Measurements from ENCODE around the gene HSD11B2.

Gene HSD11B2

GRCh38 chr16:67430977-67431774 is at the start of gene HSD11B2:
TSS of gene HSD11B2 (plus strand) at chr16:67431121. CDS start at chr16:67431249, 128 bp downstream.
- DNase-seq (ENCODE audit: extremely low read depth in 1 of 2, low read depth in 1 of 2): no peak

GRCh38 chr16:67383284-67383683 is 47.6 kb upstream of the HSD11B2 start:
- no peak for DNase-seq (ENCODE audit: extremely low read depth in 1 of 2, low read depth in 1 of 2)

- no peak for DNase-seq (ENCODE audit: extremely low read depth in 1 of 2, low read depth in 1 of 2)
Measured at GRCh38 chr16:67384778-67385510, 46.0 kb upstream of the HSD11B2 start.

GRCh38 chr16:67386861-67387455 is 44.0 kb upstream of the HSD11B2 start:
- no peak for DNase-seq (ENCODE audit: extremely low read depth in 1 of 2, low read depth in 1 of 2)

GRCh38 chr16:67387479-67388079 is 43.3 kb upstream of the HSD11B2 start:
- no peak for DNase-seq (ENCODE audit: extremely low read depth in 1 of 2, low read depth in 1 of 2)

- no peak for DNase-seq (ENCODE audit: extremely low read depth in 1 of 2, low read depth in 1 of 2)
Measured at GRCh38 chr16:67388191-67388590, 42.7 kb upstream of the HSD11B2 start.

GRCh38 chr16:67388591-67388990 is 42.3 kb upstream of the HSD11B2 start:
- DNase-seq (ENCODE audit: extremely low read depth in 1 of 2, low read depth in 1 of 2): no peak

- DNase-seq (ENCODE audit: extremely low read depth in 1 of 2, low read depth in 1 of 2): no peak
Measured at GRCh38 chr16:67389911-67390815, 40.8 kb upstream of the HSD11B2 start.

GRCh38 chr16:67390816-67391423 is 40.0 kb upstream of the HSD11B2 start:
- DNase-seq (ENCODE audit: extremely low read depth in 1 of 2, low read depth in 1 of 2): no peak

- DNase-seq (ENCODE audit: extremely low read depth in 1 of 2, low read depth in 1 of 2): no peak
Measured at GRCh38 chr16:67391424-67392300, 39.3 kb upstream of the HSD11B2 start.

GRCh38 chr16:67392301-67393059 is 38.4 kb upstream of the HSD11B2 start:
- no peak for DNase-seq (ENCODE audit: extremely low read depth in 1 of 2, low read depth in 1 of 2)

- no peak for DNase-seq (ENCODE audit: extremely low read depth in 1 of 2, low read depth in 1 of 2)
Measured at GRCh38 chr16:67393111-67393787, 37.7 kb upstream of the HSD11B2 start, which contains the start of gene TPPP3. TSS of gene TPPP3 (minus strand) at chr16:67393498. CDS start at chr16:67391111, 2,387 bp downstream.

- DNase-seq (ENCODE audit: extremely low read depth in 1 of 2, low read depth in 1 of 2): no peak
Measured at GRCh38 chr16:67393788-67394154, 37.1 kb upstream of the HSD11B2 start.

- no peak for DNase-seq (ENCODE audit: extremely low read depth in 1 of 2, low read depth in 1 of 2)
Measured at GRCh38 chr16:67394155-67395104, 36.5 kb upstream of the HSD11B2 start.

- no peak for DNase-seq (ENCODE audit: extremely low read depth in 1 of 2, low read depth in 1 of 2)
Measured at GRCh38 chr16:67395105-67395457, 35.8 kb upstream of the HSD11B2 start.

- no peak for DNase-seq (ENCODE audit: extremely low read depth in 1 of 2, low read depth in 1 of 2)
Measured at GRCh38 chr16:67395458-67396158, 35.3 kb upstream of the HSD11B2 start.
